NT2/D1 (cell line): ENCODE data around the gene OLFM4.

Experiments used
- YY1 ChIP-seq: IDR thresholded peaks from 2 replicates; pipeline ENCODE4 v1.6.1; 2011; ENCODE audit not compliant: insufficient read length, insufficient read depth
- ZNF274 ChIP-seq: IDR thresholded peaks from 2 replicates; pipeline ENCODE4 v1.6.1; 2011; ENCODE audit warnings: mild to moderate bottlenecking, low read depth, low read length

- no peak for TF ChIP-seq ZNF274
- no peak for TF ChIP-seq YY1
Observed at GRCh38 chr13:53052675-53053074, 24.1 kb downstream of the OLFM4 start.
